ENCODE data around the gene HDAC4. TPM values are rescaled to one million over a fixed set of nuclear protein-coding genes. Genes with fewer than 3 reads are reported as not detected.

HDAC4 gene
- total RNA-seq, 1 experiment from 2014 or later: 61.5 TPM

DNA sequence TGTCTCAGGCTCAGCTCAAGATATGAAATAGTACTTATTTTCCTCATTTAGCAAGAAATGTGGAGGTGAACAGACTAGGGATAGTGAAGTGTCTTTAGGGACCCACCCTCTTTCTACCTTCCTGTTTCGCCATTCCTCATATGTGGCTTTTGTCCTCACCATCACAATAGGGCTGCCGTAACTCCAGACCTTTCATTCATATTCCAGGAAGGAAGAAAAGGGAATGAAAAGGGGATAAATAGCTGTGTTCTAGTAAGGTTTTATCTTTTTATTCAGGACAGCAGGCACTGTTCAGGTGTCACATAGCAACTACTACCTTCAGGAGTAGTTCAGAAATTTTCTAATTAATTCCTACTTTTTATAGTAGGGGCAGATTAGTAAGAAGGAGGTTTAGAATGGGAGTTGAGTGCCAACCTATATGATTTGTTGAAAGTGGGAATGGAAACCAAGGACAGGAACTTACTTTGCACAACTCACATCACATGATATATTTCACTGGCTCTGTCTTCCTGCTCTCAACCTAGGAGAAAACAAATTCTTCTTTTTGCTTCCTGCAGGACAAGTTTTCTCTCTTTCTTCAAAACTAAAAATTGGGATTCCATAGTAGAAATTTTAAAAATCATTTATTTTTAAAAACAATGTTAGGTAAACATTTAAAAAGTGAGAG lies 36.0 kb upstream of the HDAC4 start:
- no peak overlapping the region for H3K27ac ChIP-seq
- no peak overlapping the region for H3K4me3 ChIP-seq
- no peaks in the 10 kb centered on the region for H3K36me3 ChIP-seq (ENCODE audit: low read depth)
- ChIA-PET CTCF (no interaction called here), POLR2A (ENCODE audit: unreplicated experiment) (no interaction called here)
- no peaks in the 10 kb centered on the region; the same call in 1 of the 2 replicates for H4K20me1 ChIP-seq (ENCODE audit: insufficient read depth)
- H3F3A ChIP-seq (ENCODE audit: insufficient read depth, low read depth): no peaks in the 10 kb centered on the region
- no peak overlapping the region for H3K4me2 ChIP-seq
- no peaks in the 10 kb centered on the region for H3K79me2 ChIP-seq (ENCODE audit: low read depth)
- H2AFZ ChIP-seq: no peak overlapping the region
- no peak for TF ChIP-seq EZH2 (IDR thresholded peaks at IDR 0.05; ENCODE audit: low read depth)
- TF ChIP-seq, protein P1, sequence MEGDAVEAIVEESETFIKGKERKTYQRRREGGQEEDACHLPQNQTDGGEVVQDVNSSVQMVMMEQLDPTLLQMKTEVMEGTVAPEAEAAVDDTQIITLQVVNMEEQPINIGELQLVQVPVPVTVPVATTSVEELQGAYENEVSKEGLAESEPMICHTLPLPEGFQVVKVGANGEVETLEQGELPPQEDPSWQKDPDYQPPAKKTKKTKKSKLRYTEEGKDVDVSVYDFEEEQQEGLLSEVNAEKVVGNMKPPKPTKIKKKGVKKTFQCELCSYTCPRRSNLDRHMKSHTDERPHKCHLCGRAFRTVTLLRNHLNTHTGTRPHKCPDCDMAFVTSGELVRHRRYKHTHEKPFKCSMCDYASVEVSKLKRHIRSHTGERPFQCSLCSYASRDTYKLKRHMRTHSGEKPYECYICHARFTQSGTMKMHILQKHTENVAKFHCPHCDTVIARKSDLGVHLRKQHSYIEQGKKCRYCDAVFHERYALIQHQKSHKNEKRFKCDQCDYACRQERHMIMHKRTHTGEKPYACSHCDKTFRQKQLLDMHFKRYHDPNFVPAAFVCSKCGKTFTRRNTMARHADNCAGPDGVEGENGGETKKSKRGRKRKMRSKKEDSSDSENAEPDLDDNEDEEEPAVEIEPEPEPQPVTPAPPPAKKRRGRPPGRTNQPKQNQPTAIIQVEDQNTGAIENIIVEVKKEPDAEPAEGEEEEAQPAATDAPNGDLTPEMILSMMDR (conservative IDR thresholded peaks at IDR 0.05): no peak
- peaks cover 95% of the 10 kb centered on the region for H3K27me3 ChIP-seq (ENCODE audit: insufficient read depth, low read depth)
- no peaks in the 10 kb centered on the region for H3K9me2 ChIP-seq (ENCODE audit: insufficient read depth)
- intact Hi-C loops (cut with micrococcal nuclease; ENCODE audit: unreplicated experiment): no loop called here
- BruUV-seq (replicated peaks): no TSS peak
- peaks cover 5% of the 10 kb centered on the region; the same call in 1 of the 2 replicates for H3K9me3 ChIP-seq (ENCODE audit: insufficient read depth, low read depth)
- H3K4me1 ChIP-seq (replicated peaks; ENCODE audit: insufficient read depth): no peaks in the 10 kb centered on the region
- no peak for DNase-seq

DNA sequence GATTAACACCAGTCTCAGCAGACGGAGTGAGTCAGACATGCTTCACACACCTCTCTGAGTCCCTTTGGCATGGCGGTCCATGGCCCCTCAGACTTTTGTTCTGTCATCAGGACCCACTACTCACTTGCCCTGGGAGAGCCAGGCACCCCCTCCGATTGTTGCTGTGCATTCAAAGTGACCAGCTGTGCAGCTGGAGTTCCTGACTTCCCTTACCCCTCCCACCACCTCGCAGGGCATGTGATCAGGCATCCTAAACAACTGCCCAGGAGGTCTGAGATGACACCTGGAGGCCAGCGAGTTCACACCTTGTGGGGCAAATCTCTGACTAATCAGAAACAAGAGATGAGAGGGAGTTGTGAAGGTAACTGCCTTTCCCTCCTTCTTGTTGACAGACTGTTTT lies 35.3 kb upstream of the HDAC4 start:
- no peak for TF ChIP-seq EZH2 (IDR thresholded peaks at IDR 0.05; ENCODE audit: low read depth)
- TF ChIP-seq, protein P1 (conservative IDR thresholded peaks at IDR 0.05): no peak
- H3K9me2 ChIP-seq (ENCODE audit: insufficient read depth): no peaks in the 10 kb centered on the region
- H3K4me1 ChIP-seq (replicated peaks; ENCODE audit: insufficient read depth): no peaks in the 10 kb centered on the region
- intact Hi-C loops (cut with micrococcal nuclease; ENCODE audit: unreplicated experiment): no loop called here
- no peak overlapping the region for H2AFZ ChIP-seq
- no TSS peak for BruUV-seq (replicated peaks)
- no peak overlapping the region for H3K4me2 ChIP-seq
- H3K79me2 ChIP-seq (ENCODE audit: low read depth): no peaks in the 10 kb centered on the region
- no peaks in the 10 kb centered on the region for H3K36me3 ChIP-seq (ENCODE audit: low read depth)
- H3K27me3 ChIP-seq (ENCODE audit: insufficient read depth, low read depth): peaks cover 95% of the 10 kb centered on the region
- H3F3A ChIP-seq (ENCODE audit: insufficient read depth, low read depth): no peaks in the 10 kb centered on the region
- ChIA-PET CTCF (no interaction called here), POLR2A (ENCODE audit: unreplicated experiment) (no interaction called here)
- DNase-seq: no peak
- H4K20me1 ChIP-seq (ENCODE audit: insufficient read depth): no peaks in the 10 kb centered on the region; the same call in 1 of the 2 replicates
- H3K9me3 ChIP-seq (ENCODE audit: insufficient read depth, low read depth): peaks cover 5% of the 10 kb centered on the region; the same call in 1 of the 2 replicates
- no peak overlapping the region for H3K4me3 ChIP-seq
- H3K27ac ChIP-seq: no peak overlapping the region

DNA sequence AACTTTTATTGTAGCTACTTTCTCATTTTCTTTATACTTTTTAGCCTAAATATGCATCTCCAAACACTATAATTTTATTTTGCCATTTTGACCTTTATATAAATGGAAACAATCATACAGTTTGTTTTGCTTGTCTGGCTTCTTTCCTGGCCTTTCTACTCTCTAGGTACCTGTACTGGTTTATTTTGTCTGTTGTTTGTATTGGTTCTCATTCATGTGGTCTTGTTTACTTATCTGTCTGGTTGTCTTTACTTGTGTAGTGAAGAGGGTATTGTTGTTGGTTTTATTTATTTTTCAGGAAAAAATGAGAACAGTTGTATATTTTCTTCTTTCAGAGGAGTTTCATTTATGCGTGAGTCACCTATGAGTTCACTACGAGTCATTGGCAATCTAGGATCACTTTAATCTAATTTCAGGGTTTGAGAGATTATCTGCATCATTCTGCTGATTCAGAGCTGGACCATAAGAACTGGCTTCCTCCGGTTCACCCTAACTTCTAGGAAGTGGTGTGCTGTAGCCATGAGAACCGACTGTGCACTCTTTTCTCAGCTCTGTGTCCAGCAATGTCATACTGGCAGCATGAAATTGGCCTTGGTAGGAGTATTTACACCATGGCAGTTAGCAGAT lies 33.1 kb upstream of the HDAC4 start:
- peaks cover 5% of the 10 kb centered on the region; the same call in 1 of the 2 replicates for H3K9me3 ChIP-seq (ENCODE audit: insufficient read depth, low read depth)
- no peak overlapping the region for H3K27ac ChIP-seq
- intact Hi-C loops (cut with micrococcal nuclease; ENCODE audit: unreplicated experiment): no loop called here
- H3K9me2 ChIP-seq (ENCODE audit: insufficient read depth): no peaks in the 10 kb centered on the region
- ChIA-PET POLR2A (ENCODE audit: unreplicated experiment) (interaction anchor here (0.7 kb wide), 1 partner anchor 256 kb away, joined by 3 read pairs; no protein-coding TSS in a partner anchor), CTCF (no interaction called here)
- H3F3A ChIP-seq (ENCODE audit: insufficient read depth, low read depth): no peaks in the 10 kb centered on the region
- no peak for TF ChIP-seq EZH2 (IDR thresholded peaks at IDR 0.05; ENCODE audit: low read depth)
- no peaks in the 10 kb centered on the region for H3K79me2 ChIP-seq (ENCODE audit: low read depth)
- H2AFZ ChIP-seq: no peak overlapping the region
- H3K4me1 ChIP-seq (replicated peaks; ENCODE audit: insufficient read depth): no peaks in the 10 kb centered on the region
- no peaks in the 10 kb centered on the region; the same call in 1 of the 2 replicates for H4K20me1 ChIP-seq (ENCODE audit: insufficient read depth)
- peaks cover 95% of the 10 kb centered on the region for H3K27me3 ChIP-seq (ENCODE audit: insufficient read depth, low read depth)
- no peak for DNase-seq
- no TSS peak for BruUV-seq (replicated peaks)
- H3K4me3 ChIP-seq: no peak overlapping the region
- no peaks in the 10 kb centered on the region for H3K36me3 ChIP-seq (ENCODE audit: low read depth)
- no peak overlapping the region for H3K4me2 ChIP-seq
